Adrenal gland (tissue), 12 donors: ENCODE data around the gene PACSIN2. TPM values are rescaled to one million over a fixed set of nuclear protein-coding genes. Genes with fewer than 3 reads are reported as not detected.

Experiments used
- DNase-seq, 7 donors: peaks; one replicate each; pipeline ENCODE4 v3.0.0-alpha.2; 2019 to 2020
- H3K27ac ChIP-seq, 5 donors: fragments of 200-600 bp; sonication (generic) in 4 of 5; 1 replicate in 3 of 5; 2 replicates in 2 of 5; pipeline versions ENCODE4 v1.5.1 to v1.8.0; 2016 to 2020; ENCODE audit warnings: mild to moderate bottlenecking in 1 of 5
- H3K27me3 ChIP-seq: fragments of 200-600 bp; 2 replicates; pipeline ENCODE4 v1.8.0; 2021
- H3K36me3 ChIP-seq, 2 donors: fragments of 200-600 bp; replicated peaks in 1 of 2; 1 replicate in 1 of 2; 2 replicates in 1 of 2; pipeline versions ENCODE4 v1.5.1 to v1.8.0; 2018 to 2022
- H3K4me1 ChIP-seq, 2 donors: fragments of 200-600 bp; replicated peaks in 1 of 2; 1 replicate in 1 of 2; 2 replicates in 1 of 2; pipeline versions ENCODE4 v1.5.1 to v1.8.0; 2018 to 2021
- H3K4me3 ChIP-seq, 4 donors: fragments of 200-600 bp; sonication (generic) in 3 of 4; one replicate each; pipeline ENCODE4 v1.5.1; 2016 to 2018
- H3K9me3 ChIP-seq, 3 donors: fragments of 200-600 bp; sonication (generic) in 1 of 3; replicated peaks in 1 of 3; 1 replicate in 2 of 3; 2 replicates in 1 of 3; pipeline versions ENCODE4 v1.5.1 to v1.8.0; 2016 to 2021
- CTCF ChIP-seq, 6 experiments: fragments of 450-650 bp in 4 of 6; fragments of 200-600 bp in 2 of 6; sonication (generic) in 1 of 6; IDR thresholded peaks; 1 replicate in 5 of 6; 2 replicates in 1 of 6; pipeline versions ENCODE4 v1.5.1 to v1.8.0; 2016 to 2021; ENCODE audit warnings: antibody characterized with exemption in 6 of 6, mild to moderate bottlenecking in 2 of 6, moderate library complexity in 1 of 6
- POLR2A ChIP-seq, 2 donors: fragments of 450-650 bp; IDR thresholded peaks; one replicate each; pipeline ENCODE4 v1.6.1; 2017; ENCODE audit warnings: antibody characterized with exemption in 2 of 2, mild to moderate bottlenecking in 2 of 2, moderate library complexity in 1 of 2
- whole genome bisulfite sequencing, 4 donors: extraction: QIAGEN DNeasy Blood & Tissue Kit in 2 of 4; methylation state at CpG; one replicate each; pipeline versions ENCODE4 v1.1.5 to v1.1.7; 2013 to 2017; 5-methylcytosine and 5-hydroxymethylcytosine counted together
- intact Hi-C, 2 donors: fragments of 100-400 bp; cut with DNase I; formaldehyde crosslinking; loops; one replicate each; pipeline versions ENCODE4 v1.14.1 to v1.15.0; 2022 to 2023
- polyA plus RNA-seq, 3 donors: library from polyadenylated mRNA; stranded (reverse); fragments of 200-250 nt in 2 of 3; fragments of 350-450 nt in 1 of 3; fragmentation: Illumina TruSeq in 1 of 3; extraction: RNeasy Lipid Tissue Mini Kit (QIAGEN cat#74804) in 1 of 3; gene quantifications; one replicate each; pipeline ENCODE4 v1.2.3, GENCODE V29; 2013 to 2014
- total RNA-seq, 9 donors: library from RNA; depleted of rRNA in 4 of 9; stranded (reverse); fragments of >200 nt in 4 of 9; fragments of 120-200 nt in 1 of 9; fragmentation: NEBNext Ultra II Directional in 1 of 9; extraction: Animal tissue kit (Norgen Biotek cat#: 25700) in 1 of 9; gene quantifications; one replicate each; pipeline versions ENCODE4 v1.1.0 to v1.2.4, GENCODE V29; 2013 to 2023
- donor health status: healthy with polysubstance abuse.
- donor health status: Bipolar disorder and iron deficiency.
- donor health status: DM: yes; HTN: yes; CAD: no.
- donor health status: DM: no; HTN: no; CAD: no.
- donor health status: DM: no; HTN: no; CAD: no.
- donor health status: DM: yes; HTN: yes; CAD: no.

The PACSIN2 gene
- total and polyA plus RNA-seq, 12 donors = 29.8 to 186 (median 115) TPM

DNA sequence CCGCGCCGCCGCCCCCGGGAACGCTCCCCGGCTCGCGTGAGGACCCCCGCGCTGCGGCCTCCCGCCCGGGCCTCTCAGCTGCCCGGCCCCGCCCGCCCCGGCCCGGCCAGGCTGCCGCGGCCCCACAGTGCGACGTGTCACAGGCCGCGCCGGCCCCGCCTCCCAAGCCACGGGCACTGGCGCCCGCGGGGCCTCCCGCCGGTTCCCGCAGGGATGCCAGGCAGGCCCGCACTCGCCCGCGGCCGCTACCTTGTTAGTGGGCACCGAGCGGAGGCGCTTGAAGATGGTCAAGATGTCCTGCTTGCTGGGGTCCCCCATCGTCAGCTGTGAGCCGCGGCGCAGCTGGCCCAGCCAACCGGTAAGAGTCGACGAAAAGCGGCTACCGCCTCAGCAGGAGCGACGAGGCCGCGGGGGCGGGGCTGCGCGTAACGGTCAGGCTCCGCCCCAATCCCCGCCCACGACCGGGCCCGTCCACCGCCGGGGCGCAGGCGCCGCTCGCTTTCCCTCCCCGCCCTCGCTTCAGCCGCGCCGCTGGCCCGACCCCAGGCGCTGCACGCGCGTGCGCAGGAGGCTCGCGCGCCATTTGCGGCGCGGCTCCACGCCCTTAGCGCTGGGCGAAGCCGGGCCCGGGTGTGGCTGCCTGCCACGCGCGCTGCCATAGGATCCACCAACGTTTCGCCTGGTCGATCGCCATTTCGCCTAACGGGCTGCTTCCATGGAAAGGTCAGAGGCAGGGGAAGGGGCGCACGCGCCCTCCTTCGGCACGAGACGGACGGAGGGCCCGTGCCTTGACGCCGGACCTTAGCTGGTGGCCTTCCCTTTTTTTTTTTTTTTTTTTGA is 157.9 kb downstream of the PACSIN2 start, which contains the start of gene ARFGAP3:
ARFGAP3 (minus strand) TSS at position 409 of the 840 bp plus-strand sequence; CDS start at position 318, 91 bp downstream.
- intact Hi-C loops = no loop called here
- Histone ChIP-seq H3K27me3 (no peaks in the 10 kb centered on the region), H3K4me3 (peak within 1 kb of the TSS; percentile 61 to 97 (median 84)), H3K27ac (peak within 1 kb of the TSS; percentile 97 to 100 (median 99)), H3K9me3 (no peaks in the 10 kb centered on the region), H3K36me3 (no peaks in the 10 kb centered on the region), H3K4me1 (peaks cover 9 to 39% of the 10 kb centered on the region in 2 donors)
- TF ChIP-seq CTCF (IDR thresholded peaks at IDR 0.05) (no peak), POLR2A (IDR thresholded peaks at IDR 0.05) (peak; percentile 91 to 96)
- DNase-seq = peak; percentile 91 to 96 (median 95)
- 5 to 37% (median 13%) methylated on average over 11 to 111 of the region's 111 CpGs for WGBS, 4 donors

- intact Hi-C loops = no loop called here
Observed at GRCh38 chr22:42856179-42856864, 158.6 kb downstream of the PACSIN2 start.

DNA sequence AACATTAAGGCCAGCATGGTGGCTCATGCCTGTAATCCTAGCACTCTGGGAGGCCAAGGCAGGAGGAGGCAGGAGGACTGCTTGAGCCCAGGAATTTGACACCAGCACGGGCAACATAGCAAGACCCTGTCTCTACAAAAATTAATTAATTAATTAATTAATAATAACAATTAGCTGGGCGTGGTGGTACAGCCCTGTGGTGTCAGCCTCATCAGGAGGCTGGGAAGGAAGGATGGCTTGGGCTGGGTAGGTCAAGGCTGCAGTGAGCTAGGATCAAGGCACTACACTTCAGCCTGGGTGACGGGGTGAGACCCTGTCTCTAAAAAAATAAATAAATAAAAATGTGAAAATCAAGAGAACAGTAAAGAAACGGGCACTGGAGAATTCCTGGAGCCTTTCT is 159.2 kb downstream of the PACSIN2 start:
- no peak for DNase-seq
- Histone ChIP-seq H3K9me3 (no peaks in the 10 kb centered on the region), H3K27me3 (no peaks in the 10 kb centered on the region), H3K36me3 (no peaks in the 10 kb centered on the region), H3K4me1 (peaks cover 9 to 45% of the 10 kb centered on the region in 2 donors), H3K27ac (peak overlapping the region; percentile 97 to 100 (median 99)), H3K4me3 (peak overlapping the region in 3 of 4 donors; percentile 61 to 97 (median 91))
- TF ChIP-seq CTCF (IDR thresholded peaks at IDR 0.05) = no peak
- TF ChIP-seq POLR2A (IDR thresholded peaks at IDR 0.05) = no peak
- 23 to 32% (median 27%) methylated on average over 4 of the region's 4 CpGs for WGBS, 4 donors
- intact Hi-C loops = no loop called here

More at GRCh38 chr22:42856179-42856864, 158.6 kb downstream of the PACSIN2 start:
- no peaks in the 10 kb centered on the region for H3K27me3 ChIP-seq
- peak; percentile 73 to 91 (median 89) for DNase-seq
- no peaks in the 10 kb centered on the region for H3K9me3 ChIP-seq
- H3K27ac ChIP-seq = peak overlapping the region; percentile 97 to 100 (median 99)
- H3K4me1 ChIP-seq = peaks cover 9 to 39% of the 10 kb centered on the region in 2 donors
- TF ChIP-seq POLR2A (IDR thresholded peaks at IDR 0.05) (peak in 1 of 2 donors; percentile 56), CTCF (IDR thresholded peaks at IDR 0.05) (no peak)
- WGBS, 4 donors = 0 to 1% (median 0%) methylated on average over 22 to 44 of the region's 44 CpGs
- H3K36me3 ChIP-seq = no peaks in the 10 kb centered on the region
- peak overlapping the region; percentile 61 to 97 (median 84) for H3K4me3 ChIP-seq

DNA sequence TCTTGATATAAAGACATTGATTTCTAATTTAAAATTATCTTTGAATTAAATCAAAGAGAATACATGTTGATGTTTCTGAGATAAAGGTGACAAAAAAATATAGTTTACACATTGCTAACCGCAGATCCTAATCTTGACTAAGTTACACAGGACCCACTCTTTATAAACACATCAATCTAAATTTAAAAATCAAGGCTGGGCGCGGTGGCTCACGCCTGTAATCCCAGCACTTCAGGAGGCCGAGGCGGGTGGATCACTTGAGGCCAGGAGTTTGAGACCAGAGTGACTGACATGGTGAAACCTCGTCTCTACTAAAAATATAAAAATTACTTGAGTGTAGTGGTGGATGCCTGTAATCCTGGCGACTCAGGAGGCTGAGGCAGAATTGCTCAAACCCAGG is 159.7 kb downstream of the PACSIN2 start:
- WGBS, 4 donors = 33 to 49% (median 46%) methylated on average over 8 of the region's 8 CpGs
- no peaks in the 10 kb centered on the region for H3K9me3 ChIP-seq
- DNase-seq = peak in 1 of 7 donors; percentile 16
- peaks cover 9 to 46% of the 10 kb centered on the region in 2 donors for H3K4me1 ChIP-seq
- intact Hi-C loops = no loop called here
- peak overlapping the region; percentile 23 to 99 (median 99) for H3K27ac ChIP-seq
- no peaks in the 10 kb centered on the region for H3K36me3 ChIP-seq
- peak overlapping the region in 1 of 4 donors; percentile 91 for H3K4me3 ChIP-seq
- H3K27me3 ChIP-seq = no peaks in the 10 kb centered on the region
- TF ChIP-seq CTCF (IDR thresholded peaks at IDR 0.05) (no peak), POLR2A (IDR thresholded peaks at IDR 0.05) (no peak)
